Measurements from ENCODE around the gene RASAL2. TPM values are rescaled to one million over a fixed set of nuclear protein-coding genes. Genes with fewer than 3 reads are reported as not detected.

Gene RASAL2
- total and polyA plus RNA-seq, 9 of the 15 experiments (the other 6 are each of a cell fraction or from before 2014, with no cell fraction given): 0.13 to 1.0 (median 0.62) TPM

GRCh38 chr1:178190881-178191280 lies 97.0 kb downstream of the RASAL2 start (continued):
- TF ChIP-seq CREB1 (IDR thresholded peaks at IDR 0.05): no peak
- TF ChIP-seq CREB1 (CRISPR knock-in tag; IDR thresholded peaks at IDR 0.05): no peak
- TF ChIP-seq ZSCAN32 (CRISPR knock-in tag; IDR thresholded peaks at IDR 0.05): no peak
- TF ChIP-seq TEAD4 (IDR thresholded peaks at IDR 0.05; ENCODE audit: low read length): no peak
- no peak for TF ChIP-seq TEAD4 (CRISPR knock-in tag; IDR thresholded peaks at IDR 0.05; ENCODE audit: borderline replicate concordance)
- TF ChIP-seq TAF9B (IDR thresholded peaks at IDR 0.05; ENCODE audit: partially characterized antibody): no peak

- intact Hi-C loops (cut with micrococcal nuclease) (no loop called here), in situ Hi-C loops (cut with MboI) (no loop called here)
- no peak for FAIRE-seq
- no TSS peak for BruUV-seq (replicated peaks)
- ChIA-PET POLR2A (no interaction called here), CTCF (ENCODE audit: low intra/inter-chr PET ratio) (no interaction called here)
- H3K4me1 ChIP-seq (replicated peaks in 1 of 2; ENCODE audit: control insufficient read depth in 2 of 2, insufficient read depth in 2 of 2, low read length in 2 of 2): no peaks in the 10 kb centered on the region
- no peaks in the 10 kb centered on the region for H3K9me3 ChIP-seq (replicated peaks; ENCODE audit: control insufficient read depth, insufficient read depth, low read depth, low read length)
- H4K20me1 ChIP-seq (replicated peaks; ENCODE audit: control insufficient read depth, insufficient read depth, low read length): no peaks in the 10 kb centered on the region
- H3K36me3 ChIP-seq (ENCODE audit: control insufficient read depth, insufficient read depth, low read length): no peaks in the 10 kb centered on the region
- no peak overlapping the region for H3K9ac ChIP-seq (ENCODE audit: insufficient read depth in 1 of 2, low read depth in 2 of 2, low read length in 2 of 2)
- no peak overlapping the region for H3K27ac ChIP-seq (ENCODE audit: extremely low read depth, low read depth, low read length)
- H3K9me1 ChIP-seq (ENCODE audit: control insufficient read depth, insufficient read depth, low read length): no peaks in the 10 kb centered on the region
- no peak for ATAC-seq
- H3K27me3 ChIP-seq (ENCODE audit: control insufficient read depth in 2 of 2, insufficient read depth in 2 of 2, low read length in 2 of 2): no peaks in the 10 kb centered on the region
- H3K4me3 ChIP-seq: no peak overlapping the region
- WGBS (ENCODE audit: insufficient coverage, low coverage, missing lambda C conversion rate): 5% methylated on average over 3 of the region's 3 CpGs
- no peak for DNase-seq (ENCODE audit: extremely low read depth in 1 of 4, low spot score in 3 of 4)
- TF ChIP-seq ZNF512 (tag; IDR thresholded peaks at IDR 0.05): no peak
- no peaks in the 10 kb centered on the region for H3K79me2 ChIP-seq (ENCODE audit: control insufficient read depth, insufficient read depth, low read length)
- H2AFZ ChIP-seq (ENCODE audit: low read depth, low read length): no peak overlapping the region
- H3K4me2 ChIP-seq (ENCODE audit: insufficient read depth, low read length): no peak overlapping the region
Observed at GRCh38 chr1:178192686-178193085, 98.8 kb downstream of the RASAL2 start.

All from K562 (cell line).